Right kidney (tissue), 1 donor: ENCODE measurements around the gene TMEM121.
"Not testable (repeated sequence)": the region's sequence is repeated elsewhere in the genome, so short reads cannot be mapped to it uniquely, and the experiment has no call there.

Experiments used
- DNase-seq: peaks from one replicate; pipeline ENCODE4 v3.0.0-alpha.2; 2016

Gene TMEM121

DNA sequence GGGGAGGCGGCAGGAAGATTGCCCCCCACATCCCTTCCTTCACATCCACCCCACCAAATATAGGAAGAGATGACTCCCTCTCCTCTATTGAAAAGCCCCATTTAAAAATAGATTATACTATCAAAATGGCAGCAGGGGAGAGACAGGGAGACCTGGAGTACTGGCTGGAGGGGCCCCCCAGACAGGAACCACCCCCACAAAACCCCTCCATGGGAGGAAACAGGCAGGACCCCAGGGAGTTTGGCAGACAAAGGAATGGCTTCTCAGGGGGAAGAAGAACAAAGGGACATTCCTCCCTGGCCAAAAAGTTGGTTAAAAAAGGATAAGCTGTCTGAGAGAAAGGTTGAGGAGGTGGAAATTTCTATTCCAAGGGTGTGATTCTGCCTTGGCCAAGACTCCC lies 19.3 kb downstream of the TMEM121 start:
- not testable (repeated sequence) for DNase-seq

DNA sequence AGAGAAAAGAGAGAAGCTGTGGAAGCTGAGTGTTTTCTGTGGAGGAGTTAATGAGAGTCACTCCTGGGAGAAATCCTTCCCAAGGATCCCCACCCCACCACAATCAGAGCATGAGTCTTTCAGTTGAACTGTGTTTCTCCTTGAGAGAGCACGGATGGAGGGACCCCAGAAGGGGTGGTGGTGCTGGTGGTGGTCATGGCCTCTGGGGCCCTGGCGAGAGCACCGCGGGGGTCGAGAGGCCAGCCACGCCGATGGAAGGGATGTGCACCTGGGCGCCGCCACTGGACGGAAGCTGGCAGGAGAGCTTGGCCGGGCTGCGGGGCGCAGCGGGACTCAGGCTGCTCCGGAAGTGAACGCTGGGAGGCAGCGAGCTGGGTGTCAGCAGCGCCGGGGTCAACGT lies 20.0 kb downstream of the TMEM121 start:
- DNase-seq = not testable (repeated sequence)

DNA sequence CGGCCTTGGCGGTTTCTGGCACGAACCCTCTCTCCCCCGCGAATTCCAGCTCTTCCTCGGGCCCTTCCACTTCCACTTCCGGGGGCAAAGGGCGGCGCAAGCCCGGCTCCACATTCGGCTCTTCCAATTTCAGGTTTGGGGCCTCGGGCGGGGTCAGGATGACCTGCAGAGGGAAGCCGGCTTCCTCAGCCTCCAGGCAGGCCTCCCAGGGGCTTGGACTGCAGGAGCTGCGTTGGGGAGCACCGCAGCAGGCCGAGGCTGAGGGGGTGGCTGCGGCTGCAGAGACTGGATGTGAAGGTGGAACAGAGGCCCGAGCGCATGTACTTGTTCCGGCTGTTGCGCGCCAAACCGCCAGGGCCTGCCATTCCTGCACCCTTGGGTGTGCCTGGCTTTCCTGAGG lies 20.7 kb downstream of the TMEM121 start:
- not testable (repeated sequence) for DNase-seq

DNA sequence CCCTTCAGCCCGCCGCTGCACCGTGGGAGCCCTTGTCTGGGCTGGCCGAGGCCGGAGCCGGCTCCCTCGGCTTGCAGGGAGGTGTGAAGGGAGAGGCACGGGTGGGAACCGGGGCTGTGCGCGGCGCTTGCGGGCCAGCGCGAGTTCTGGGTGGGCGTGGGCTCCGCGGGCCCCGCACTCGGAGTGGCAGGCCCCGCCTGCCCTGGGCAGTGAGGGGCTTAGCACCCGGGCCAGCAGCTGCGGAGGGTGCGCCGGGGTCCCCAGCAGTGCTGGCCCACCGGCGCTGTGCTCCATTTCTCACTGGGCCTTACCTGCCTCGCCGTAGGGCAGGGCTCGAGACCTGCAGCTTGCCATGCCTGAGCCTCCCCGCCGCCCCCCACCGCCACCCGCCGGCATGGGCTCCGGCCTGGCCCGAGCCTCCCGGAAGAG lies 21.4 kb downstream of the TMEM121 start:
- DNase-seq = no peak

DNA sequence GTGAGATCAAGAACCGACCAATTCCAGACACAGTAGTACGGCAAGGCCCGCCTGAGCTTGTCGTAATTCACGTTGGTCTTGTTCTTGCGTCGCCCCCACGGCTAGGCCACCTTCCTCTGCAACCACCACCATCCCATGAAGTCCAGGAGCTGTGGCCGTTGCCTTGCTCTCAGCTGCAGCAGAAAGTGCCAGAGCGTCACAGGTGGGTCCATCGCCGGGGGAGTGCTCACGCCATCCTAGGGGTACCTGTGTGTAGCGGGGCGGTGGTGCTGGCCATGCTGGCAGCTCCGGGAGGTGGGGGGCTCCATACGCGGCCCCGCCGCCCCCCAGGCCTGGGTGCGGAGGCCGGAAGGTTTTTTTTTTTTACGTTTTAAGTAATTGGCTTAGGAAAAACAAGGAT lies 23.1 kb downstream of the TMEM121 start:
- no peak for DNase-seq

DNA sequence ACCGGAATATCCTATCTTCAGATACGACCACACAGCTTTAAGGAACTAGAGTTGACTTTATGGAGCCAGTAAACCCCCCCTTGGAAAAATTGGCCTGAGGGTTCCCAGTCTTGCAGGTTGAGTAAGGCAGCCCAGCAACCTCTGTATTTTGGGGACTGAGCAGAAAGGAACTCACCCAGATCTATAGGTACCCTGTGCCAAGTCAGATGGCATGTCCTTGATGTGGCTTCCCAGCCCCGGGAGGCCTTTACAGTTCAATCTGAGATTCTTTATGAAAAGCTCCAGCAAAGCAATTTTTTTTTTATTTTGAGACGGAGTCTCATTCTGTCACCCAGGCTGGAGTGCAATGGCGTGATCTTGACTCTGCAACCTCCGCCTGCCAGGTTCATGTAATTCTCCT lies 27.6 kb downstream of the TMEM121 start:
- DNase-seq = no peak

DNA sequence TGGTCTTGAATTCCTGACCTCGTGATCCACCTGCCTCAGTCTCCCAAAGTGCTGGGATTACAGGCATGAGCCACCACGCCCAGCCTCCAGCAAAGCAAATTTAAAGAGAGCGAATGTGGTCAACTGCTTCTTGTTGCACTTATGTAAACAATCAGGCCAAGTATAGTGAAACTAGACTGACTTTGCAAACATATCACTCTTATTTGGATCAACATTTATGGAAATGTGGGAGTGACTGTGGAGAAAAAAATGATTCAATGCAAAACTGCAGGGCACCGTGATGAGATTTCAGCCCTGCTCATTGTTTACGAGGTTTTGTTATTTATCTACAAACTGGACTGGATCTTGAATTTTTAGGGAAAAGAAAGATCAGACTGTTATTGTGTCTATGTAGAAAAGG lies 28.1 kb downstream of the TMEM121 start:
- no peak for DNase-seq

DNA sequence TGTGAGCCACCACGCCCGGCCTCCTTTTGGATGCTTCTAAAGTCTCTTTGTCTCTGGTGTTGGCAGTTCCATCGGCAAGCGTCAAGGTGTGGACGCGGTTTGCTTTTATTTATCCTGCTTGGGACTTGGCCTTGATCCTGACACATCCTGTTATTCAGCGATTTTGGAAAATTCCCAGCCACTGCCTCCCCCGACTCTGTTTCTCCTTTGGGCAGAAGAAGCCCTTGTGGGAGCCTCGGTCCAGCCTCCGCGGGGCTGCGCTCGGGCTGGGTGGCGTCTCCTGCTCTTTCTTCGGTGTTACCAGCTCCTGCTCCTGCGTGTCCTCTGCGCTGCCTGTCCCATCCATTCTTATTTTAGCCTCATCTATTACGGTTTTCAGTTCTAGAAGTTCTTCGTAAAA lies 31.3 kb downstream of the TMEM121 start:
- not testable (repeated sequence) for DNase-seq

DNA sequence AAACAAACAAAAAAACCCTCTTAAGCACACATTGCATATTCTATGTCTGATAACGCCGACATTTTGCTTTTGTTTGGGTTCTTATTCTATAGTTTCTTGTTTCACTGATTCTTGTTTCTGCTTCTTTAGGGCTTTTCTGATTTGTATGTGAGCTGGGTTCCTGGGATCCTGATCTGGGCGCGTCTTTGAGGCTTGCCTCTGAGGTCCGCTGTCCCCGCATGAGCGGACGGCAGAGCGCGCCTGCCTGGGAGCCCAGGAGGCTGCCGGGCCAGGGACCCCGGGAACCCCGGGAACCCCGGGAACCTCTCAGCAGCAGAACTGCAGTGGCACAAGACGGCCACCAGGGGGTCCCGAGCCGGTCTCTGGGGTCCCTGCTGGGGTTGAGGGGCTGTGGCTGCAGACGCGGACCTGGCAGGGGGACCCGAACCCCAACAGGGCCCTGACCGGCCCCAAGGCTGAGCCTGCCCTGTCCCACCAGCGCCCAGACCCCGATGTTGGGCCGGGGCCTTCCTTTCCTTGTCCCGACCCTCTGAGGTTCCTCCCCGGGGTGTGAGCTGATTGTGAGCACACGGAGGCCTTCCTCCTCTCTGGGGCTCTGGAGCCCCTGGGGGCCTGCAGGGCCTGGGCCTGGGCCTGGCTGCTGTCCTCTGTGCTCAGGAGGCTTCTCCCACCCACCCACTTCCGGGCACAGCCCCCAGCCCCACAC lies 32.2 kb downstream of the TMEM121 start:
- DNase-seq = not testable (repeated sequence)

DNA sequence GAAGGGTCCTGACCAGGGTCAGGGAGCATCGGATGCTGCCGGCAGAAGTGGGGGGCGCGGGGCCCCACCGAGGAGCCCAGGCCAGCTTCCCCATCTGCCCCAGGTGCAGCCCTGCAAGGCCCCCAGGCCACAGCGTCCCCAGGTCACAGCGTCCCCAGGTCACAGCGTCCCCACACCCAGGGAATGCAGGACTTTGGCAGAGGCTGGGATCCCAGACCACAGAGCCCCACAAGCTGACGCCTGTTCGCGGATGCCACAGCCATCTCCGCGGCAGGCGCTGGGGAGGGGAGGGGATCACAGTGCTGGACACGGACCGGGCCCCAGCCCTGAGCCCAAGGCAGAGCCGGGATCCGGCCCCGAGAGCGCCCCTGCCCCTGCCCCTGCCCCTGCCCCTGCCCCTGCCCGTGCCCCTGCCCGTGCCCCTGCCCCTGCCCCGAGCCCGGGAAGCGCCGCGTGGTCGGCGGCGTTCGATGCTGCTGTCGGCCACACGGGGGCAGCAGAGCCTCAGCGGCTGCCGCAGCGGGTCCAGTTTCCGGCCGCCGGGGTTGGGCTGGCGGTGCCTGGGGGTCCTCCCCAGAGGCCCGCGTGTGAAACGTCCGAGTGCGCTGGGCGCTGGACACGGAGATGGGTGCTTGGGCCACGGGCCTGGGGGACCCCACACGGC lies 33.1 kb downstream of the TMEM121 start:
- not testable (repeated sequence) for DNase-seq

DNA sequence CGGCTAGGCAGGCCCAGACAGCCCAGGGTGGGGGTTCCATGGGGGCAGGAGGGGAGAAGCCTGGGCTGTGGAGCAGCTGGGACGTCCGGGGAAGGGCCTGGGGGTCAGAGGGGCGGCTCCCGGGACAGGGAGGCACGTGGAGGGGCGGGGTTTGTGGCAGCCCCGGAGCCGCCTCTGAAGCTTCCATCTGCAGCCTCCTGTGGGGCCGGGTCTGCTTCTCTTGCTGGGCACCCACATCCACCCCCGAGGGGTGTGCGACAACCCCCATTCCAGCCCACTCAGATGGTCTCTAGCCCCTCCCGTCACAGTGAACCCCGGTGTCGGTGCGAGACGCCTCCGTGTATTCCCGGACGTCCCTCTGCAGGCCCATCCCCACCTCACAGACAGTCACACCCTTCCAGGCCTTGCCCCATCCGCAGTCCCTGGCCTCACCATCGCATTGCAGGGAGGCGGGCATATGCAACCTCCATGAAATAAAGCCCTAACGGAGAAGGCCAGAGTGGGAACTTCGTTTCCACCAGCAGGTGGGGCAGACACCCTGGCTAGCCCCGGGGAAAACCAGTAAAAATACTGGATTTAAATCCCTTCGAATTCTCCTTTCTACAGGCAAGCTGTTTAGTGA lies 33.8 kb downstream of the TMEM121 start:
- DNase-seq = not testable (repeated sequence)

DNA sequence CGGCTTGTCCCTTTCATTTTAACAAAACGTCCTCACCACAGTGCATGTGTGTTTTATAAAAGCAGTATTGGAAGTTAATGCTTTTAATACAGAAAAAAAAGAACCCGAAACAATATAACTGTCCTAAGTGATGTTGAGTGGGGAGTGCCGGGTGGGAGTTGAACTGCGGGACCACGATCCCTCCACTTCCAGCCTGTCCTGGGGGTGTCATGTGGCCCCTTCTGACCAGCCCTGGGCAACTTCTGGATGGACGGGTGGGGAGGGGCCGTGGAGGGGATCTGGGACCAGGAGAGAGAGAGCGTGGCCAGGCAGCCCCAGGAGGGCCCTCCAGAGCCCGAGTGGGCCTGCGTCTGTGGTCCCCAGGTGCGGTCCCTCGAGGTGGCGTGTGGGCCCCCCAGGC lies 35.0 kb downstream of the TMEM121 start:
- DNase-seq = not testable (repeated sequence)

DNA sequence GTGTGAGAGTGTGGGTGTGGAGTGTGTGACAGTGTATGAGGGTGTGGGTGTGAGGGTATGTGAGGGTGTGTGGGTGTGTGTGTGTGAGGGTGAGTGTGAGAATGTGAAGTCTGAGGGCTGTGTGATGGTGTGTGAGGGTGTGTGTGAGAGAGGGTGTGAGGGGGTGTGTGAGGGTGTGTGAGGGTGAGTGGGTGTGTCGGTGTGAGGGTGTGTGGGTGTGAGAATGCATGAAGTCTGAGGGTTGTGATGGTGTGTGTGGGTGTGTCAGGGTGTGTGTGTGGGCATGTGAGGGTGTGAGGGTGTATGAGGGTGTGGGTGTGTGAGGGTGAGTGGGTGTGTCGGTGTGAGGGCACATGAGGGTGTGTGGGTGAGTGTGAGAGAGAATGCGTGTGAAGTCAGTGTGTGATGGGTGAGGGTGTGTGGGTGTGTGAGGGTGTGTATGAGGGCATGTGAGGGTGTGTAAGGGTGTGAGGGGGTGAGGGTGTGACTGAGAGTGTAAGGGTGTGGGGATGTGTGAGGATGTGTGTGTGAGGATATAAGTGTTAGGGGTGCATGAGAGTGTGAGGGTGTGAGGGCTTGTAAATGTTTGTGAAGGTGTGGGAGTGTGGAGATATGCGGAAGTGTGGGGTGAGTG lies 36.4 kb downstream of the TMEM121 start:
- DNase-seq = no peak

DNA sequence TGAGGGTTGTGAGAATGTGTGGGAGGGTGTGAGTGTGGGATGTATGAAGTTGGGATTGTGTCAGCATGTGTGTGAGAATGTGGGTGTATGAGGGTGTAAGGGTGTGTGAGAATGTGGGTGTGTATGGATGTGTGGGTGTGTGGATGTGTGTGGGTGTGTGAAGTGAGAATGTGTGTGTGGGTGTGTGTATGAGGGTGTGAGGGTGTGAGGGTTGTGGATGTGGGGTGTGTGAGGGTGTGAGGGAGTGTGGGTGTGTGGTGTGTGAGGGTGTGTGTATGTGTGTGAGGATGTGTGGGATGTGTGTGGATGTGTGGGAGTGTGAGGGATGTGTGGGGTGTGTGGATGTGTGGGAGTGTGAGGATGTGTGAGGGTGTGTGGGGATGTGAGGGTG lies 37.0 kb downstream of the TMEM121 start:
- DNase-seq = no peak

DNA sequence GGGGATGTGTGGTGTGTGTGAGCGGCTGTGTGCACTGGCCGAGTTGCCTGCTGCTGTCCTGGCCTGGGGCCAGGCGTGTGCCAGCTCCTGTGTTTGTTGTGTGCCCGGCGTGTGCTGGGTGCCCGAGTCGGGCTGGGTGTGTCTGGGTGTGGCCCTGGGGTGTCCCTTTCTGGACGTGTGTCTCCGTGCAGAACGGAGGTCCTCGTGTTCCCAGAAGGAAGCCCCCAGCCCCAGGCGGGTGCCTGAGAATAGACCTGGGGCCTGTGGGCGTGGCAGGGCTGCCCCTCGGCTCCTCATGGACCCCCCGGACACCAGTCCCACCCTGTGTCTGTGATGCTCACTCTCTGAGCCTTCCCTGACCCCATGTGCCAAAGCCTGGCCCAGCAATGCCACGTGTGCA lies 38.2 kb downstream of the TMEM121 start:
- not testable (repeated sequence) for DNase-seq

DNA sequence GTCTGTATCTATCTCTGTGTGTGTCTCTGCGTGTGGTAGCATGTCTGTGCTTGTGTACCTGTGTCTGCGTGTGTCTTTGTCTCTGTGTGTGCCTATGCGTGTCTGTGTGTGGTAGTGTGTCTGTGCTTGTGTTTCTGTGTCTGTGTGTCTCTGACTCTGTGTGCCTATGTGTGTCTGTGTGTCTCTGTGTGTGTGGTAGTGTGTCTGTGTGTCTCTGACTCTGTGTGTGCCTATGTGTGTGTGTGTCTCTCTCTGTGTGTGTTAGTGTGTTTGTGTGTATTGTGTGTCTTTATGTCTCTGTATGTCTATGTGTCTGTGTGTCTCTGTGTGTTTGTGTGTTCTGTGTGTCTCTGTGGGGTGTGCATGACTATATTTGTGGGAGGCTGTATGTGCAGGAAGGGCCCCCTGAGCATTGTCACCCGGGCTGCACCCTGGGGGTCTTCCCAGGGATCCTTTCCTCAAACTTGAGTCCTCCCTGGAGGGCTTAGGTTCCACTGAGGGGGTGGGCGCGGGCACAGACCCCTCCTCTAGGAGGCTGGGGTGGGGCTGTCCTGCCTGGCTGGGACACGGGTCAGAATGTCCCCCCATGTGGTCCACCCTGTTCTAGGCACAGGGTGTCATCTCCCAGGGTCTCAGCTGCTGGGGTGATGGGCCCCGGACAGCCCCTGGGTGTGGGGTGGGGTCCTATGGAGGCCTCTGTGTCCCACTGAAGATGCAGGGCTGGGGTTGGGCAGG lies 39.0 kb downstream of the TMEM121 start:
- DNase-seq = not testable (repeated sequence)

DNA sequence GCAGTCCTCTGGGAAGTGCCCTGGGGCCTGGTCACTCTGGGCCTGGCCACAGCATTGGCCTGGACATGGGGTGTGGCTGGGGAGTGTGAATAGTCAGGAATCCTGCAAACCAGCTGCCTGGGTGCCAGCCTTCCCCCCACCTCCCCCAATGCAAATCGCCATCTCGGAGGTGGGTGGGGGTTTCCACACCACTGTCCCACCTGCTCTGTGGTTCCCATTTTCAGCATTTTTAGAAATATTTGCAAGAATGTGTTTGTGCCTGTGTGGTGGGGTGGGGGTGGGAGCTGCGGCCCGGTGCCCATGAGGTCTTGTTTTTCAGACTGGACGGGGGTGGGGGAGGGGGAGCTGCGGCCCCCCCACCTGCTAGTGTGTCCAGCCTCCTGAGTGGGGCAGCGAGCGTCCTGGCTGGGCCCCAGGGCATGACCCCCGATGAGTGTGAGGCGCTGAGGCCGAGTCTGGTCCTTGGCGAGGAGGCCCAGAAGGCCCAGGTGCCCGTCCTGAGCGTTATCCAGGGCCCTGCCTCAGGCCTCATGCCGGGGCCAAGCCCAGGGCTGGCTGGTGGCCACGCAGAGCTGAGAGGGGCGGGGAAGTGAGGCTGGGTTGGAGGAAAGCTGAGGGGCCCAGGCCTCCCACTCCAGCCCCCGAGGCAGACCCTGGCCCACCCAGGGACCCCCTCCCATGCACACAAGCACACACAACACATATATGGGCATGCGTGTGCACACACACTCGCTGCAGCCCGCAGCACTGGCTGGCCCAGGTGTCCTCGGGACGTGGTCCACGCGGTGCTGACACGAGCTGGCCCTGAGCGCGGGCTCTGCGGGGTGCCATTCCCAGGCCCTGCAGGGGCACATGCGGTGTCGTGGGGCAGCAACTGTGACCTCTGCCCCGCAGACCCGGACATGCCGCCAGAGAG lies 40.1 kb downstream of the TMEM121 start:
- not testable (repeated sequence) for DNase-seq

DNA sequence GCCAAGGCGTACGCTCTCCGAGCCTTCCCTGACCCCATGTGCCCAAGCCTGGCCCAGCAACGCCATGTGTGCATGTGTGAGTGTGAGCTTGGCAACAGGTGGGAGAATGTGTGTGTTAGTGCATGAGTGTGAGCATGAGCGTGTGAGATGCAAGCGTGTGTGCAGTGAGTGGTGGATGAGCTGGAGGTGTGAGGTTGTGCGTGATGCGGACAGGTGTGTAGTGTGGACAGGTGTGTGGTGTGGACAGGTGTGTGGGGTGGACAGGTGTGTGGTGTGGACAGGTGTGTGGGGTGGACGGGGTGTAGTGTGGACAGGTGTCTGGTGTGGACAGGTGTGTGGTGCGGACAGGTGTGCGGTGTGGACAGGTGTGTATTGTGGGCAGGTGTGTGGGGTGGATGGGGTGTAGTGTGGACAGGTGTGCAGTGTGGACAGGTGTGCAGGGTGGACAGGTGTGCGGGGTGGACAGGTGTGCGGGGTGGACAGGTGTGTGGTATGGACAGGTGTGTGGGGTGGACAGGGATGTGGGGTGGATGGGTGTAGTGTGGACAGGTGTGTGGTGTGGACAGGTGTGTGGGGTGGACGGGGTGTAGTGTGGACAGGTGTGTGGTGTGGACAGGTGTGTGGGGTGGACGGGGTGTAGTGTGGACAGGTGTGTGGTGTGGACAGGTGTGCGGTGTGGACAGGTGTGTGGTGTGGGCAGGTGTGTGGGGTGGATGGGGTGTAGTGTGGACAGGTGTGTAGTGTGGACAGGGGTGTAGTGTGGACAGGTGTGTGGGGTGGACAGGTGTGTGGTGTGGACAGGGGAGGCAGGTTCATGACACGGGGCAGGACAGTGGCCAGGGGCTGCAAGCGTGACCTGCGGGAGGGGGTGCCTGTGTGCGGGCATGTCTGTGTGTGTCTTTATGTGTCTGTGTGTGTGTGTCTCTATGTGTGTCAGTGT lies 41.1 kb downstream of the TMEM121 start:
- DNase-seq = not testable (repeated sequence)

DNA sequence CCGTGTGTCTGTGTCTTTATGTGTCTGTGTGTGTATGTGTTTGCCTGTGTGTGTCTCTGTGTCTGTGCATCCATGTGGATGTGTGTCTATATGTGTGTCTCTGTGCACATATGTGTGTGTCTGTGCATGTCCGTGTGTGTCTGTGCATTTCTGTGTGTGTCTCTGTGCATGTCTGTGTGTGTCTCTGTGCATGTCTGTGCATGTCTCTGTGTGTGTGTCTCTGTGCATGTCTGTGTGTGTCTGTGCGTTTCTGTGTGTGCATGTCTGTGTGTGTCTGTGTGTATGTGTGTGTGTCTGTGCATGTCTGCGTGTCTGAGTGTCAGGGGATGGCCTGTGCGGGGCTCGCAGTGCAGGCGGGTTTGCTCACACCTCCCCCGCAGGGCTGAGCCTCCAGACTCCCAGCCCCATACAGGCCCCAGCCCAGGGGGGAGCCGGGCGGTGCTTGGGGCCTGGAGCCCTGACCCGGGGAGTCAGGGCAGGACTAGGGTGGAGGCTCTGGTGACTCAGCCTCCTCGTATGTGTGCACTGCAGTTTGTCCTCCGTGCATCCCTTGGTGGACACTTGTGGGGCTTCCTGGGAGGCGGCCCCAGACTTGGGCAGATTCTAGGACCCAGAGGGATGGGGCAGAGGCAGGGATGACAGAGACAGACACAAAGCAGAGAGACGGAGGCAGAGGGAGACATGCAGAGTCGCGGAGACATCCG lies 41.9 kb downstream of the TMEM121 start:
- not testable (repeated sequence) for DNase-seq
